Psoas muscle (tissue), 8 donors: Measurements from ENCODE around the gene RAD51D. TPM values are rescaled to one million over a fixed set of nuclear protein-coding genes. Genes with fewer than 3 reads are reported as not detected.
"Not testable (repeated sequence)": the region's sequence is repeated elsewhere in the genome, so short reads cannot be mapped to it uniquely, and the experiment has no call there.

Experiments
- ATAC-seq, 4 donors: fragments of 200-7000 bp; cut with Tn5 transposase; one replicate each; pipeline ENCODE4 v1.9.1; 2020; ENCODE audit warnings: moderate library complexity in 3 of 4, mild to moderate bottlenecking in 2 of 4
- DNase-seq, 2 donors: peaks; one replicate each; pipeline ENCODE4 v3.0.0-alpha.2; 2020
- H3K27ac ChIP-seq: fragments of 200-600 bp; one replicate; pipeline ENCODE4 v1.8.0; 2022
- H3K27me3 ChIP-seq, 3 donors: fragments of 200-600 bp in 1 of 3; one replicate each; pipeline versions ENCODE4 v1.6.1 to v1.8.0; 2013 to 2022; ENCODE audit warnings: low read length in 2 of 3, mild to moderate bottlenecking in 2 of 3, moderate library complexity in 1 of 3; ENCODE audit not compliant: insufficient read depth in 3 of 3
- H3K36me3 ChIP-seq, 2 donors: fragments of 200-600 bp in 1 of 2; one replicate each; pipeline versions ENCODE4 v1.6.1 to v1.8.0; 2013 to 2022; ENCODE audit warnings: low read depth in 1 of 2, mild to moderate bottlenecking in 1 of 2, moderate library complexity in 1 of 2; ENCODE audit not compliant: insufficient read depth in 1 of 2
- H3K4me1 ChIP-seq: fragments of 200-600 bp; one replicate; pipeline ENCODE4 v1.8.0; 2022
- H3K4me3 ChIP-seq: fragments of 200-600 bp; one replicate; pipeline ENCODE4 v1.8.0; 2022; ENCODE audit warnings: mild to moderate bottlenecking
- H3K9me3 ChIP-seq: fragments of 200-600 bp; one replicate; pipeline ENCODE4 v1.8.0; 2022
- CTCF ChIP-seq: fragments of 200-600 bp; IDR thresholded peaks from one replicate; pipeline ENCODE4 v1.8.0; 2022; ENCODE audit warnings: antibody characterized with exemption
- WGBS, 3 donors: extraction: QIAGEN DNeasy Blood & Tissue Kit; methylation state at CpG; one replicate each; pipeline versions ENCODE4 v1.1.6 to v1.1.7; 2013; 5-methylcytosine and 5-hydroxymethylcytosine counted together
- intact Hi-C, 2 donors: fragments of 100-400 bp; cut with DNase I; formaldehyde crosslinking; loops; one replicate each; pipeline versions ENCODE4 v1.11.0 to v1.14.2; 2022
- polyA plus RNA-seq, 3 donors: library from polyadenylated mRNA; stranded (reverse); fragments of 200-250 nt; gene quantifications; one replicate each; pipeline ENCODE4 v1.2.3, GENCODE V29; 2013
- total RNA-seq, 4 donors: library from RNA; stranded (reverse); fragmentation: NEBNext Ultra II Directional in 2 of 4; extraction: Animal tissue kit (Norgen Biotek cat#: 25700) in 2 of 4; gene quantifications; one replicate each; pipeline versions ENCODE4 v1.2.1 to v1.2.4, GENCODE V29; 2021 to 2023
- donor health status: healthy with polysubstance abuse.
- donor health status: DM: no; HTN: no; CAD: no; lungs with moderate emphysema.
- donor health status: Bipolar disorder and iron deficiency.
- donor health status: healthy.
- donor health status: DM: yes; HTN: yes; CAD: no.
- donor health status: DM: no; HTN: no; CAD: no.
- donor health status: DM: no; HTN: no; CAD: no.
- donor health status: DM: yes; HTN: yes; CAD: no.

Gene RAD51D
- total and polyA plus RNA-seq, 7 donors: 3.6 to 6.2 (median 5.4) TPM

DNA sequence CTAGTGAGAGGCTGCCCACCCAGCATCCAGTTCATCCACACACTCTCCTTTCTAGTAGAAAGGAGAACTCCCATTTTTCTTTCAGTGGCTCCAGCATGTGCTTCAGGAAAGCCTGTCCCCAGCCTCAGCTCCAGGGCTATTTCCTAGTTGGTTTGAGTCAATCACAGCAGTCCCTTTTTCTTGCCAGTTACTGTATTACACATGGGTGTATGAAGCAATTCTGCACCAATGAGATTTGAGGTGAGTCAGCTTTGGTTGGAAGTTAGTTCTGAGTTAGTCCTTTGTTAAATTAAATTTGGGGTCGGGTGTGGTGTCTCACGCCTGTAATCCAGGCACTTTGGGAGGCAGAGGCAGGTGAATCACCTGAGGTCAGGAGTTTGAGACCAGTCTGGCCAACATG is 24.8 kb downstream of the RAD51D start:
- TF ChIP-seq CTCF: no peak
- Histone ChIP-seq H3K4me1 (no peaks in the 10 kb centered on the region), H3K9me3 (no peaks in the 10 kb centered on the region), H3K36me3 (peaks cover 0 to 4% of the 10 kb centered on the region in 2 donors), H3K4me3 (no peak overlapping the region), H3K27ac (no peak overlapping the region), H3K27me3 (no peaks in the 10 kb centered on the region)
- peak in 3 of 4 donors; percentile 47 to 58 (median 56) for ATAC-seq
- DNase-seq: no peak
- 80 to 88% (median 86%) methylated on average over 2 of the region's 2 CpGs for WGBS, 3 donors
- intact Hi-C loops: loop anchor here in 1 of 2 donors (5.0 kb wide), 1 partner anchor 98 kb away; no protein-coding TSS in a partner anchor

DNA sequence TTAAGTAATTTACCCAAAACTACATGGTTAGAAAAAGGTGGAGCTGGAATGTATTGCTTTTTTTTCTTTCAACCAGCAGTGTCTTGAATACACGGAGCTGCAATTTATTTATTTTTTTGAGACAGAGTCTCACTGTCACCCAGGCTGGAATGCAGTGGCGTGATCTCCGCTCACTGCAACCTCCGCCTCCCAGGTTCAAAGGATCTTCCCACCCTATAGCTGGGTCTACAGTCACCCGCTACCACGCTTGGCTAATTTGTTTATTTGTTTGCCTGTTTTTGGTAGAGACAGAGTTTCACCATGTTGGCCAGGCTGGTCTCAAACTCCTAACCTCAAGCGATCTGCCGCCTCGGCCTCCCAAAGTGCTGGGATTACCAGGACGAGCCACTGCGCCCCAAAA is 29.0 kb downstream of the RAD51D start:
- H3K4me3 ChIP-seq, DNase-seq, ATAC-seq, H3K27ac ChIP-seq, H3K27me3 ChIP-seq, H3K36me3 ChIP-seq, H3K9me3 ChIP-seq: not testable (repeated sequence)
- 88 to 91% (median 89%) methylated on average over 11 of the region's 11 CpGs for WGBS, 3 donors
- peaks cover 11% of the 10 kb centered on the region for H3K4me1 ChIP-seq
- intact Hi-C loops: loop anchor here in 1 of 2 donors (5.0 kb wide), 1 partner anchor 93 kb away; no protein-coding TSS in a partner anchor

GRCh38 chr17:35089586-35090296 is 29.9 kb downstream of the RAD51D start:
- Histone ChIP-seq H3K4me1 (peaks cover 11% of the 10 kb centered on the region), H3K27ac (peak overlapping the region; percentile 47), H3K4me3 (peak overlapping the region; percentile 98), H3K27me3 (no peaks in the 10 kb centered on the region), H3K36me3 (no peaks in the 10 kb centered on the region), H3K9me3 (no peaks in the 10 kb centered on the region)
- 47 to 51% (median 48%) methylated on average over 22 of the region's 22 CpGs for WGBS, 3 donors
- DNase-seq: no peak
- TF ChIP-seq CTCF: no peak
- intact Hi-C loops: loop anchor here in 1 of 2 donors (5.0 kb wide), 1 partner anchor 92 kb away; no protein-coding TSS in a partner anchor
- ATAC-seq: peak; percentile 16 to 41 (median 18)

DNA sequence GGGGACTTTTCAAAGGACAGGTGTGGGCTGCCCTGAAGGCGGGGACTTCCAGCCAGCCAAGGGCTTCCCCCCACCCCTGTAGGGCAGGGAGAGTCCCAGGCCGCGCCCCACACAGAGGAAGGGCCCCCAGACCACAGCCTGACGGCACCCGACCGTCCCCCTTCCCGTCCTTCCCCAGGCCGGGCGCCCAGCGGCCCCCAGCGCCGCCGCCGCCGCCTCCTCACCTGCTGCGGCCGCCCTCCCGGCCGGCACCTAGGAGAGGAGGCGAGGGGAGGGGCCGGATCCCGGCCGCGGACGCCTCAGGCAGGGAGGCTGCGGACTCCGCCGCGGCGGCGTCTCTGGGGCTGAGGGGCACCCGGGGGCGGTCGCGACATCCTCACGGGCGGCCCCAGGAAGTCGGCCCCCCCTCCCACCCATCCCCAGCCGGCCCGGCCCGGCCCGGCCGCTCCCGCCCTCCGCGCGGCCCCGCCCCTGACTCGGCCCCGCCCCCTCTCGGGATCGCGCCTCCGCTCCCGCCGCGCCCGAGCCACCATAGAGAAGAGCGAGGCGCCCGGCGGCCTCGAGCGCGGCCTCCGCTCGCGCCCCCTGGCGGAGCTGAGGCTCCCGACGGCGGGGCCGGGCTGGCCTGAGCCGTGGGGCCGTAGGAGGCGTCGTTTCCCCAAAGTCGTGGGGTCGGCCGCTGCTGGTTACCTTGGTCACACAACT is 30.6 kb downstream of the RAD51D start:
- 0 to 1% (median 1%) methylated on average over 19 to 80 of the region's 80 CpGs for WGBS, 3 donors
- intact Hi-C loops: loop anchor here in 1 of 2 donors (1.0 kb wide), 1 partner anchor 90 kb away; no protein-coding TSS in a partner anchor
- peak; percentile 95 to 98 (median 97) for ATAC-seq
- H3K4me3 ChIP-seq: peak overlapping the region; percentile 98
- TF ChIP-seq CTCF: peak; percentile 78
- H3K4me1 ChIP-seq: peaks cover 11% of the 10 kb centered on the region
- no peaks in the 10 kb centered on the region for H3K36me3 ChIP-seq
- peak overlapping the region; percentile 47 for H3K27ac ChIP-seq
- peak; percentile 91 to 92 for DNase-seq
- no peaks in the 10 kb centered on the region for H3K9me3 ChIP-seq
- no peaks in the 10 kb centered on the region for H3K27me3 ChIP-seq

DNA sequence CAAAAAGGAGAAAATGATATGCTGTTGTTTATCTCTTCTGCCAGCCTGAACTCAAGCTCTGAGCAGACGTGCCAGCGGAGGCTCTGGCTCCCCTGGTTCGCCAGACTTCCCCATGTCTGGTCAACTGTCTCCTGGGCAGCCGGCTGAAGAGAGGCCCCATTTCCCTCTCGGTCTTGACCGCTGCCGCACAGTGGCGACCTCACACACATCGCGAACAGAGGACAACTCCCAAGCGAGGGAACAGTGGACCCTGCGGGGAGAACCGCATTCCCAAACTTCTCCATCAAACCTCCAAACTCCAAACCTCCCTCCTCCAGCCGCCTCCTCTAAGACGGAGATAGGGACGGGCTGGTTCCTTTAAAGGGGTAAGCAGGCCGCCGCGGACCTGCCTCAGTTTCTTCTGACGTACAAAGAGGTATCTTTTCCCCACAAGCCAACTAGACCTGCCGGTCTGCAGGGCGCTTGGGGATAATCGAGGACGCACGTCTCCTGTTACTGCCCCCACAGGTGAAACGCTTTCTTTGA is 31.2 kb downstream of the RAD51D start:
- intact Hi-C loops: loop anchor here in 1 of 2 donors (1.0 kb wide), 1 partner anchor 89 kb away; no protein-coding TSS in a partner anchor
- peak overlapping the region; percentile 98 for H3K4me3 ChIP-seq
- 1 to 2% (median 1%) methylated on average over 26 of the region's 26 CpGs for WGBS, 3 donors
- ATAC-seq (peak; percentile 53 to 65 (median 58)), DNase-seq (peak; percentile 56 to 71)
- H3K27me3 ChIP-seq: no peaks in the 10 kb centered on the region
- H3K36me3 ChIP-seq: no peaks in the 10 kb centered on the region
- H3K9me3 ChIP-seq: no peaks in the 10 kb centered on the region
- TF ChIP-seq CTCF: no peak
- H3K27ac ChIP-seq: peak overlapping the region; percentile 47
- peaks cover 11% of the 10 kb centered on the region for H3K4me1 ChIP-seq
